HG03439 (cell line): Measurements from ENCODE around the gene IMMP2L.
"Not testable (repeated sequence)": the region's sequence is repeated elsewhere in the genome, so short reads cannot be mapped to it uniquely, and the experiment has no call there.

Experiments used
- ATAC-seq: cut with Tn5 transposase; IDR thresholded peaks from one replicate; pipeline ENCODE4 v1.9.1; 2021; ENCODE audit warnings: mild to moderate bottlenecking, moderate library complexity; ENCODE audit not compliant: unreplicated experiment

The IMMP2L gene

GRCh38 chr7:111561904-111562732 lies at the start of gene IMMP2L:
TSS of gene IMMP2L (minus strand) at chr7:111562492.
- peak; percentile 88 for ATAC-seq

GRCh38 chr7:111609483-111610254 lies 47.4 kb upstream of the IMMP2L start:
- not testable (repeated sequence) for ATAC-seq

- no peak for ATAC-seq
Observed at GRCh38 chr7:111607621-111608020, 45.3 kb upstream of the IMMP2L start.

- no peak for ATAC-seq
Observed at GRCh38 chr7:111605246-111605645, 43.0 kb upstream of the IMMP2L start.

GRCh38 chr7:111600091-111600490 lies 37.8 kb upstream of the IMMP2L start:
- ATAC-seq = no peak

GRCh38 chr7:111595780-111596179 lies 33.5 kb upstream of the IMMP2L start:
- ATAC-seq = no peak

GRCh38 chr7:111594602-111595001 lies 32.3 kb upstream of the IMMP2L start:
- no peak for ATAC-seq

- ATAC-seq = no peak
Observed at GRCh38 chr7:111593343-111593742, 31.1 kb upstream of the IMMP2L start.

- no peak for ATAC-seq
Observed at GRCh38 chr7:111588065-111588433, 25.8 kb upstream of the IMMP2L start.

GRCh38 chr7:111587410-111588064 lies 25.2 kb upstream of the IMMP2L start:
- no peak for ATAC-seq

GRCh38 chr7:111586711-111587409 lies 24.6 kb upstream of the IMMP2L start:
- ATAC-seq = no peak

- ATAC-seq = not testable (repeated sequence)
Observed at GRCh38 chr7:111581784-111582488, 19.6 kb upstream of the IMMP2L start.

- not testable (repeated sequence) for ATAC-seq
Observed at GRCh38 chr7:111581207-111581606, 18.9 kb upstream of the IMMP2L start.

GRCh38 chr7:111578754-111579153 lies 16.5 kb upstream of the IMMP2L start:
- no peak for ATAC-seq

GRCh38 chr7:111571720-111572119 lies 9.4 kb upstream of the IMMP2L start:
- no peak for ATAC-seq

- no peak for ATAC-seq
Observed at GRCh38 chr7:111568870-111569462, 6.7 kb upstream of the IMMP2L start.

- ATAC-seq = no peak
Observed at GRCh38 chr7:111568419-111568818, 6.1 kb upstream of the IMMP2L start.

GRCh38 chr7:111564078-111564477 lies 1.8 kb upstream of the IMMP2L start:
- no peak for ATAC-seq

GRCh38 chr7:111561654-111561903 lies 713 bp downstream of the IMMP2L start:
- no peak for ATAC-seq
